Tongue (tissue), 2 donors: Measurements from ENCODE around the gene MASP1. TPM values are rescaled to one million over a fixed set of nuclear protein-coding genes. Genes with fewer than 3 reads are reported as not detected.

ENCODE experiments used
- DNase-seq: peaks from one replicate; pipeline ENCODE4 v3.0.0-alpha.2; 2015
- total RNA-seq: library from RNA; depleted of rRNA; stranded (reverse); fragments of >200 nt; gene quantifications from one replicate; pipeline ENCODE4 v1.2.3, GENCODE V29; 2014

Gene MASP1
- total RNA-seq, 1 donor from 2014 or later, result 12.0 TPM

DNA sequence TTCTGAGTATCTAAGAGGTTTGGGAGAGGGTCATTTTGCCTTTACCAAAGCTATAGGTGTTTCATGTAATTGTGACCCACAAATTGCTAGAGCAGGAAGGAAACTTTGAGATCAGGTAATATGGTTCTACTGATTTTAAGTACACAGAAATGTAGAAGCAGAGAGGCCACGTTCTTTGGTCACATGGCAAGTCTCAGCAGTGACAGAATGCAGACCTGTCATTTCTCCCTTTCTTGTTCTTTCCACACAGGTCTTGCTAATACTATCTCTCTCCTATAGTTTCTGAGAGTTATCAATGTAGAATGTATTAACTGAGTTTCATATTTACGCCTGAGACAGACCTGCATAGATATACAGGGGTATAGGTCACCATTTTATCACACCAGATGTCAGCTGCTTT lies 105.2 kb downstream of the MASP1 start:
- DNase-seq, result no peak

DNA sequence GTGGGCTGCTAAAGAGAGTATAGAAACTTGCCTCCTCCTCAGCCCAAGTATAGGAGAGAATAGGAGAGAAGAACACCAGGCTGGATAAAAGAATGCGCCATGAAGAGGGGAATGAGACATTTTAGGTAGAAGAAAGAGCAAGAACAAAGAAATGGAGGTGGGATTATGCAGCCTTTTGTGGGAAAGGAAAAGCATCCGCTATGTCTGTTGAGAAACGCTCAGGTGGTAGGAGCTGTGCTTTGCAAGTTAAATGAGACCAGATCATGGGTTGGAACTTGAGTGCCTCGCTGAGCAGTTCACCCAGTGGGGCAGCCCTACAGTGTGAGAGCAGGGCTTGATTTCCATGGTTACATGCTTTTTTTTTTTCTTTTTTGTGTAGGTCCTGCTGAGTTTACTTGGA lies 105.8 kb downstream of the MASP1 start:
- no peak for DNase-seq

Other genes starting within 250 kb of the MASP1 start
- gene RPL39L, start 152.2 kb downstream of the MASP1 start, total RNA-seq, result 3.0 TPM
- gene RTP1, start 94.3 kb downstream of the MASP1 start, total RNA-seq, result 1.0 TPM
- gene RTP4, start 76.6 kb upstream of the MASP1 start, total RNA-seq, result not detected